Immature natural killer cell (primary cell): ENCODE results near the gene BCAS4. TPM values are rescaled to one million over a fixed set of nuclear protein-coding genes. Genes with fewer than 3 reads are reported as not detected.

Experiments used
- DNase-seq, 3 donors: peaks; one replicate each; pipeline ENCODE4 v3.0.0; 2022; ENCODE audit warnings: mixed read lengths in 1 of 3
- H3K27ac Mint-ChIP-seq, 6 donors: one replicate each; pipeline ENCODE4 v1.8.0; 2020; ENCODE audit warnings: mixed read lengths in 6 of 6, mild to moderate bottlenecking in 5 of 6, inconsistent platforms in 4 of 6, moderate library complexity in 3 of 6
- H3K27me3 Mint-ChIP-seq, 3 donors: one replicate each; pipeline ENCODE4 v1.8.0; 2020 to 2021; ENCODE audit warnings: low read depth in 3 of 3, mild to moderate bottlenecking in 3 of 3, mixed read lengths in 3 of 3, moderate library complexity in 3 of 3, inconsistent platforms in 1 of 3
- H3K36me3 Mint-ChIP-seq, 3 donors: one replicate each; pipeline ENCODE4 v1.8.0; 2020; ENCODE audit warnings: mixed read lengths in 3 of 3, inconsistent platforms in 2 of 3, mild to moderate bottlenecking in 2 of 3
- H3K4me1 Mint-ChIP-seq, 2 donors: one replicate each; pipeline ENCODE4 v1.8.0; 2020; ENCODE audit warnings: inconsistent platforms in 2 of 2, mild to moderate bottlenecking in 2 of 2, mixed read lengths in 2 of 2, moderate library complexity in 1 of 2
- H3K4me3 Mint-ChIP-seq, 5 donors: one replicate each; pipeline ENCODE4 v1.8.0; 2020; ENCODE audit warnings: mild to moderate bottlenecking in 5 of 5, mixed read lengths in 5 of 5, inconsistent platforms in 3 of 5, moderate library complexity in 3 of 5
- H3K9me3 Mint-ChIP-seq, 6 donors: one replicate each; pipeline ENCODE4 v1.8.0; 2020; ENCODE audit warnings: mild to moderate bottlenecking in 6 of 6, mixed read lengths in 6 of 6, inconsistent platforms in 4 of 6, moderate library complexity in 3 of 6
- polyA plus RNA-seq, 3 donors: library from polyadenylated mRNA; unstranded; fragments of 300-500 nt; fragmentation: Illumina TruSeq; gene quantifications; one replicate each; pipeline ENCODE4 v1.2.3, GENCODE V29; 2021

BCAS4 gene
- polyA plus RNA-seq, 3 donors from 2014 or later: 19.1 to 29.1 (median 24.1) TPM

GRCh38 chr20:50814438-50815161 lies 19.7 kb downstream of the BCAS4 start:
- no peaks in the 10 kb centered on the region for H3K9me3 Mint-ChIP-seq
- peaks cover 5 to 13% (median 11%) of the 10 kb centered on the region in 3 donors for H3K27me3 Mint-ChIP-seq
- DNase-seq: no peak
- H3K36me3 Mint-ChIP-seq: peaks cover 5 to 10% (median 8%) of the 10 kb centered on the region in 3 donors
- H3K4me1 Mint-ChIP-seq: peaks cover 19 to 30% of the 10 kb centered on the region in 2 donors
- peak overlapping the region in 2 of 5 donors; percentile 8 to 20 for H3K4me3 Mint-ChIP-seq
- H3K27ac Mint-ChIP-seq: peak overlapping the region in 2 of 6 donors; percentile 26 to 73

DNA sequence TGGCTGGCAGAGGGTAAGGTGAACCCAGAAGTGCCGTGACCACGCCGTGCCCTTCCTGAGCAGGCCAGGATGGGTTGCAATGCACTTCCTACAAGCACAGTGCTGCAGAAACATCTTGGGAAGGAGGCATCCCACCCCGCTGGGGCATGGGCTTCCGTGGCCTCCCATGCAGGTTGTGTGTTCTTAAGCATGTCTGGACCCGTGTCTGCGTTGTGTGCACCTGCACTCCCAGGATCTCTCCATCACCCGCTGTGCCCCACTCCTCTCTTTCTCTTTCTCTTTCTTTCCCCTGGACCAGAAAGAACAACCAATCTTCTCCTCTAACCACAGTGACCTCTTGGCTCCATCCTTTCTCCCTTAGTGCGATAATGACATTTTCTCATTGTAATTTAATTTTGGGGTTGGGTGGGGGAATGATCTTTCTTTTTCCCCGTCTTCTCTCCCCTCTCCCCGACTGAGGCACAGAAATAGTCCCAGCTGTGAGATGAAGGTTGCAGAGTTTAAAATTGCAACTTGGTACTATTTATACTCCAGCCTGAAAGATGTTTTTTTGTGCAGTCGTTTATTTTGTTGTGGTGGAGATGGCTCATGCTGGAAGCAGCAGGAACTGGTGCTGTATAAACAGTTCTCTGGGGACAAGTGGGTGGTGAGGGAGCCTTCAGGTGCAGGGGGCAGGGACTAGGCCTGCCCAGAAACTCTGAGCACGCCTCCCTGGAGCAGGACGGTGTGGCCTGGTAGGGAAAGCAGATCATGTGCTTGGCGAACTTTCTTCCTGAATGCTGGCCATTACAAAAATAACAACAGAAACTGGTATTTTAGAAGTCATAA lies 20.5 kb downstream of the BCAS4 start:
- peaks cover 5 to 10% (median 8%) of the 10 kb centered on the region in 3 donors for H3K36me3 Mint-ChIP-seq
- peak overlapping the region in 3 of 5 donors; percentile 8 to 27 (median 20) for H3K4me3 Mint-ChIP-seq
- H3K4me1 Mint-ChIP-seq: peaks cover 26 to 37% of the 10 kb centered on the region in 2 donors

GRCh38 chr20:50817776-50818172 lies 22.9 kb downstream of the BCAS4 start:
- H3K27me3 Mint-ChIP-seq: peaks cover 5 to 13% (median 11%) of the 10 kb centered on the region in 3 donors
- peak overlapping the region in 5 of 6 donors; percentile 84 to 97 (median 95) for H3K27ac Mint-ChIP-seq
- peaks cover 8 to 10% (median 8%) of the 10 kb centered on the region in 3 donors for H3K36me3 Mint-ChIP-seq
- no peak for DNase-seq
- peak overlapping the region in 4 of 5 donors; percentile 12 to 63 (median 52) for H3K4me3 Mint-ChIP-seq
- no peaks in the 10 kb centered on the region for H3K9me3 Mint-ChIP-seq
- peaks cover 46 to 59% of the 10 kb centered on the region in 2 donors for H3K4me1 Mint-ChIP-seq

More for the DNA sequence above, 20.5 kb downstream of the BCAS4 start:
- DNase-seq: no peak
- H3K9me3 Mint-ChIP-seq: no peaks in the 10 kb centered on the region
- peaks cover 5 to 13% (median 11%) of the 10 kb centered on the region in 3 donors for H3K27me3 Mint-ChIP-seq
- peak overlapping the region in 4 of 6 donors; percentile 31 to 73 (median 54) for H3K27ac Mint-ChIP-seq

DNA sequence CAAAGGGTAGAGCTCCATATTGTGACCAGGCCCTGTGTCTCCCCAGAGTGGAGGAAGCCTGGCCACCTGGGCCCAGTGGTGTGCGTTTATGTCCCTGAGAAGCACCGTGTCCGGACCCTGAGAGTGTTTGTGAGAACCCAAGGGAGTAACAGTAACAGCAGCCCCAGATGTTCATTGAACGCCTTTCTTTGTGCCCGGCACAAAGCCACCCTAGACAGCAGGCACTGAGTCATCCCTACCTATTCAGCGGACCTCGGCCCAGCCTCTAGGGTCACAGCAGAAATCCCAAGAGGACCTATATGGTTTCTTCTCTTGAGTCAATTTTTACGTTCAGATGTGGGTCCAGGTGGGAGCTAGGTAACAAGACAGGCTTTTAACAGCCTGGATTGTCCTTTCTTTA lies 24.5 kb downstream of the BCAS4 start:
- H3K27me3 Mint-ChIP-seq: peaks cover 5 to 13% (median 11%) of the 10 kb centered on the region in 3 donors
- H3K36me3 Mint-ChIP-seq: peaks cover 4 to 10% (median 8%) of the 10 kb centered on the region in 3 donors
- H3K9me3 Mint-ChIP-seq: no peaks in the 10 kb centered on the region
- peak overlapping the region in 1 of 6 donors; percentile 53 for H3K27ac Mint-ChIP-seq
- H3K4me1 Mint-ChIP-seq: peaks cover 46 to 59% of the 10 kb centered on the region in 2 donors
- no peak overlapping the region for H3K4me3 Mint-ChIP-seq
- no peak for DNase-seq

- Mint-ChIP-seq H3K9me3 (no peaks in the 10 kb centered on the region), H3K4me3 (peak overlapping the region in 1 of 5 donors; percentile 4), H3K27ac (peak overlapping the region in 3 of 6 donors; percentile 40 to 74 (median 69)), H3K27me3 (peaks cover 5 to 11% (median 10%) of the 10 kb centered on the region in 3 donors), H3K4me1 (peaks cover 41 to 51% of the 10 kb centered on the region in 2 donors), H3K36me3 (peaks cover 4 to 7% (median 5%) of the 10 kb centered on the region in 3 donors)
- DNase-seq: no peak
Observed at GRCh38 chr20:50820515-50821256, 25.8 kb downstream of the BCAS4 start.

GRCh38 chr20:50821257-50821921 lies 26.5 kb downstream of the BCAS4 start:
- Mint-ChIP-seq H3K27ac (peak overlapping the region in 4 of 6 donors; percentile 39 to 75 (median 49)), H3K27me3 (peaks cover 5 to 11% (median 10%) of the 10 kb centered on the region in 3 donors), H3K4me3 (peak overlapping the region in 1 of 5 donors; percentile 11), H3K4me1 (peaks cover 39 to 49% of the 10 kb centered on the region in 2 donors), H3K9me3 (no peaks in the 10 kb centered on the region), H3K36me3 (peaks cover 4 to 6% (median 4%) of the 10 kb centered on the region in 3 donors)
- DNase-seq: no peak

- DNase-seq: no peak
- H3K4me3 Mint-ChIP-seq: no peak overlapping the region
- H3K27ac Mint-ChIP-seq: peak overlapping the region; percentile 13 to 75 (median 40)
- H3K36me3 Mint-ChIP-seq: peaks cover 4 to 6% (median 4%) of the 10 kb centered on the region in 3 donors
- no peaks in the 10 kb centered on the region for H3K9me3 Mint-ChIP-seq
- peaks cover 39 to 49% of the 10 kb centered on the region in 2 donors for H3K4me1 Mint-ChIP-seq
- H3K27me3 Mint-ChIP-seq: peaks cover 5 to 11% (median 10%) of the 10 kb centered on the region in 3 donors
Observed at GRCh38 chr20:50821994-50822393, 27.1 kb downstream of the BCAS4 start.

DNA sequence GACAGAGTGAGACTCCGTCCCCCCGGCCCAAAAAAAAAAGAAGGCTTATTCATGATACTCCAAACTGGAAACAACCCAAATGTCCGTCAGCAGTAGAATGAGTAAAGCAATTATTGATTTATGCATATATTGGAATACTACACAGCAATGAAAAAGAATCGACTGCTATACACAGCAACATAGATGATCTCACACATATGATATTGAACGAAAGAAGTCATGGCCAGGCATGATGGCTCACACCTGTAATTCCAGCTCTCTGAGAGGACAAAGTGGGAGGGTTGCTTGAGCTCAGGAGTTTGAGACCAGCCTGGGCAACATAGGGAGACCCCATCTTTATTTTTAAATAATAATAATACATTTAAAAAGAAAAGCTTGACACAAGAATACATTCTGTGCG lies 28.5 kb downstream of the BCAS4 start:
- Mint-ChIP-seq H3K27me3 (peaks cover 3 to 4% (median 3%) of the 10 kb centered on the region in 3 donors), H3K4me3 (no peak overlapping the region), H3K27ac (peak overlapping the region in 1 of 6 donors; percentile 53), H3K36me3 (peaks cover 4 to 6% (median 4%) of the 10 kb centered on the region in 3 donors), H3K9me3 (no peaks in the 10 kb centered on the region), H3K4me1 (peaks cover 32 to 40% of the 10 kb centered on the region in 2 donors)
- DNase-seq: no peak

- H3K36me3 Mint-ChIP-seq: peaks cover 0 to 3% (median 0%) of the 10 kb centered on the region in 3 donors
- peaks cover 27 to 34% of the 10 kb centered on the region in 2 donors for H3K4me1 Mint-ChIP-seq
- H3K27ac Mint-ChIP-seq: peak overlapping the region in 1 of 6 donors; percentile 21
Observed at GRCh38 chr20:50824137-50824536, 29.3 kb downstream of the BCAS4 start.

DNA sequence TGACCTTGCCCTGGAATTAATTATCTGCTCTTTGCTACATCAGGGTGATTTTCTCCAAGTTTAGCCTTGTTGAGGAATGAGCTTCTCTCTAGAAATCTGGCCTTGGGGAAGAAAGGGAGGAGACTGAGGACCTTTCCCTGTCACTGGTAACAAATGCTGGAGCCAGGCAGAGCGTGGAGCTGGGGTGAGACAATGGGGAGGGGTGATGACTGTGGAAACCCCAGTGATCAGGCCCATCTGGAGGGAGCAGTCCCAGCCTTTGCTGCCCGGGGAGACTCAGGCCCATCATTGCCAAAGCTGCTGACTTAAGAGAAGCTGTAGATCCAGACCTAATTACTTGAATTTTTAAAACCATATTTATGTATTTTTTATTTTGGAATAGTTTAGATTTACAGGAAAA lies 31.3 kb downstream of the BCAS4 start:
- H3K27ac Mint-ChIP-seq: peak overlapping the region in 2 of 6 donors; percentile 45 to 57
- DNase-seq: no peak

More at GRCh38 chr20:50824137-50824536, 29.3 kb downstream of the BCAS4 start:
- DNase-seq: no peak
- Mint-ChIP-seq H3K4me3 (no peak overlapping the region), H3K27me3 (no peaks in the 10 kb centered on the region), H3K9me3 (no peaks in the 10 kb centered on the region)

DNA sequence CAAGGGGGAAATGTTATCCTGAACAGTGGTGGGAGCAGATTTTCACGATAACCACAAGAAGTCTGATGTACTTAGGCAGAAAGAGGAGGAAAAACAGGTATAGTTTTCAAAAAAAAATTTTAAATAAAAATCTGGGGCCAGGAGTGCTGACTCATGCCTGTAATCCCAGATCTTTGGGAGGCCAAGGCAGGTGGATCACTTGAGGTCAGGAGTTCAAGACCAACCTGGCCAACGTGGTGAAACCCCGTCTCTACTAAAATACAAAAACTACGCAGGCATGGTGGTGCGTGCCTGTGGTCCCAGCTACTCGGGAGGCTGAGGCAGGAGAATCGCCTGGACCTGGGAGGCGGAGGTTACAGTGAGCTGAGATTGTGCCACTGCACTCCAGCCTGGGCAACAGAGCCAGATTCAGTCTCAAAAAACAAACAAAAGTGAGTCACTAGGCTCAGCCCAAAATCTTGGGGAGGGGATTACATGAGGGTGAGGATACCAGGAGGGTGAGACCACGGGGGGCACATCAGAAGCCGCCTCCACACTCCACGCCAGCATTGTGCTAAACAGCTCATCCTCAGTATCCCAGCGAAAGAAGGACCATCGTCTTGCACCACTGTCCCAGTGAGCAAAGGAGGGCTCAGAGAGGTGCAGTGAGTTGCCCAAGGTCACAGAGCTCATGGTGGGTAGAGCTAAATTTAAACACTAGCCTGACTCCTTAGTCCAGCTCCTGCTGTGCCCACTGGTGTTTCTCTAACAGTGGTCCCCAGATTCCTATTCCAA lies 33.7 kb downstream of the BCAS4 start:
- Mint-ChIP-seq H3K27me3 (peaks cover 0 to 2% (median 0%) of the 10 kb centered on the region in 3 donors), H3K4me1 (no peaks in the 10 kb centered on the region)

More for the DNA sequence above, 31.3 kb downstream of the BCAS4 start:
- H3K4me1 Mint-ChIP-seq: peaks cover 12 to 15% of the 10 kb centered on the region in 2 donors
- no peaks in the 10 kb centered on the region for H3K27me3 Mint-ChIP-seq
- H3K9me3 Mint-ChIP-seq: no peaks in the 10 kb centered on the region
- H3K4me3 Mint-ChIP-seq: no peak overlapping the region
- H3K36me3 Mint-ChIP-seq: peaks cover 0 to 3% (median 0%) of the 10 kb centered on the region in 3 donors

DNA sequence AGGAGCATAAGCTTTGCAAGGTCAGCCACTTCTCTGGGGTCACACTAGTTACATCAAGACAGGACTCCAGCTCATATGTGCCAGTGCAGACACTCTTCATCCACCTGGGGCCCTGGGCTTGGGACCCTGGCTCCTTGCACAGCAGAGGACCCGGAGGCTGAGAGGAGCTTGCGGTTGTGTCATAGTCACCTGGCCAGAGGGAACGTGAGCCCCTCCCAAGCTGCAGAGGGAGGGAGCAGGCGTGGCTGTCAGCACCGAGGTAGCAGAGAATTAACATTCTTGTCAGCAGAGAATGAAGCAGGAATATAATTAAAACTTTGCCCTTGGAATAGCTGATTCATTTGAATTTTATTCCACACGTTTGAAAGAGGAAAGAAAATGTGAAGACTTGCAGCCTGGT lies 36.8 kb downstream of the BCAS4 start:
- Mint-ChIP-seq H3K27me3 (peaks cover 0 to 2% (median 0%) of the 10 kb centered on the region in 3 donors), H3K36me3 (peaks cover 7 to 18% (median 7%) of the 10 kb centered on the region in 3 donors), H3K4me1 (no peaks in the 10 kb centered on the region), H3K27ac (no peak overlapping the region), H3K4me3 (no peak overlapping the region), H3K9me3 (no peaks in the 10 kb centered on the region)
- no peak for DNase-seq

More for the DNA sequence above, 33.7 kb downstream of the BCAS4 start:
- Mint-ChIP-seq H3K9me3 (no peaks in the 10 kb centered on the region), H3K4me3 (no peak overlapping the region), H3K27ac (peak overlapping the region in 2 of 6 donors; percentile 19 to 78), H3K36me3 (peaks cover 7 to 15% (median 7%) of the 10 kb centered on the region in 3 donors)
- DNase-seq: no peak
